KMS-11 (cell line): ENCODE results near the gene MYO15B.

Source experiments
- H2AFZ ChIP-seq: fragments of 200-600 bp; sonication (generic); 2 replicates; pipeline ENCODE4 v1.6.1; 2016; ENCODE audit warnings: antibody characterized with exemption, mixed run types, low read depth
- H3K27ac ChIP-seq: fragments of 200-600 bp; sonication (generic); 2 replicates; pipeline ENCODE4 v1.6.1; 2016; ENCODE audit warnings: mild to moderate bottlenecking, mixed run types
- H3K27me3 ChIP-seq: fragments of 200-600 bp; sonication (generic); 2 replicates; pipeline ENCODE4 v1.6.1; 2017; ENCODE audit warnings: mild to moderate bottlenecking, low read depth, mixed run types, moderate library complexity; ENCODE audit not compliant: insufficient read depth
- H3K36me3 ChIP-seq: fragments of 200-600 bp; sonication (generic); 2 replicates; pipeline ENCODE4 v1.6.1; 2017; ENCODE audit warnings: mild to moderate bottlenecking, mixed run types; ENCODE audit not compliant: insufficient read depth
- H3K4me1 ChIP-seq: fragments of 200-600 bp; sonication (generic); 2 replicates; pipeline ENCODE4 v1.6.1; 2016; ENCODE audit warnings: mild to moderate bottlenecking, low read depth, mixed run types; ENCODE audit not compliant: poor library complexity, severe bottlenecking
- H3K4me2 ChIP-seq: fragments of 200-600 bp; sonication (generic); 2 replicates; pipeline ENCODE4 v1.7.0; 2016; ENCODE audit warnings: mild to moderate bottlenecking, mixed run types
- H3K4me3 ChIP-seq: fragments of 200-600 bp; sonication (generic); IDR thresholded peaks from 2 replicates; pipeline ENCODE4 v1.6.1; 2017; ENCODE audit warnings: low read depth, low read length, mixed read lengths; ENCODE audit not compliant: insufficient read depth
- H3K79me2 ChIP-seq: fragments of 200-600 bp; sonication (generic); 2 replicates; pipeline ENCODE4 v1.6.1; 2016; ENCODE audit warnings: low read depth, mixed run types; ENCODE audit not compliant: insufficient read depth
- H3K9ac ChIP-seq: fragments of 200-600 bp; sonication (generic); 2 replicates; pipeline ENCODE4 v1.6.1; 2016; ENCODE audit warnings: mild to moderate bottlenecking, mixed run types
- H4K20me1 ChIP-seq: fragments of 200-600 bp; sonication (generic); 2 replicates; pipeline ENCODE4 v1.6.1; 2016; ENCODE audit warnings: mild to moderate bottlenecking, mixed run types; ENCODE audit not compliant: insufficient read depth
- TF ChIP-seq, protein P1 (sequence below): fragments of 200-600 bp; sonication (generic); conservative IDR thresholded peaks from 2 replicates; pipeline ENCODE4 v1.6.1; 2017; ENCODE audit warnings: low read depth, mild to moderate bottlenecking, antibody characterized with exemption, low read length, moderate library complexity, mixed read lengths

MYO15B gene

GRCh38 chr17:75612906-75613626 lies 25.5 kb downstream of the MYO15B start:
- Histone ChIP-seq H3K27ac (no peak overlapping the region), H3K4me3 (no peak overlapping the region)

GRCh38 chr17:75614006-75614405 lies 26.4 kb downstream of the MYO15B start:
- Histone ChIP-seq H2AFZ (no peak overlapping the region), H3K27ac (no peak overlapping the region), H3K9ac (no peak overlapping the region), H3K4me3 (no peak overlapping the region), H3K79me2 (no peaks in the 10 kb centered on the region), H3K36me3 (no peaks in the 10 kb centered on the region), H4K20me1 (no peaks in the 10 kb centered on the region), H3K4me1 (no peaks in the 10 kb centered on the region), H3K27me3 (peaks cover 94% of the 10 kb centered on the region), H3K4me2 (no peak overlapping the region)
- TF ChIP-seq, protein P1, sequence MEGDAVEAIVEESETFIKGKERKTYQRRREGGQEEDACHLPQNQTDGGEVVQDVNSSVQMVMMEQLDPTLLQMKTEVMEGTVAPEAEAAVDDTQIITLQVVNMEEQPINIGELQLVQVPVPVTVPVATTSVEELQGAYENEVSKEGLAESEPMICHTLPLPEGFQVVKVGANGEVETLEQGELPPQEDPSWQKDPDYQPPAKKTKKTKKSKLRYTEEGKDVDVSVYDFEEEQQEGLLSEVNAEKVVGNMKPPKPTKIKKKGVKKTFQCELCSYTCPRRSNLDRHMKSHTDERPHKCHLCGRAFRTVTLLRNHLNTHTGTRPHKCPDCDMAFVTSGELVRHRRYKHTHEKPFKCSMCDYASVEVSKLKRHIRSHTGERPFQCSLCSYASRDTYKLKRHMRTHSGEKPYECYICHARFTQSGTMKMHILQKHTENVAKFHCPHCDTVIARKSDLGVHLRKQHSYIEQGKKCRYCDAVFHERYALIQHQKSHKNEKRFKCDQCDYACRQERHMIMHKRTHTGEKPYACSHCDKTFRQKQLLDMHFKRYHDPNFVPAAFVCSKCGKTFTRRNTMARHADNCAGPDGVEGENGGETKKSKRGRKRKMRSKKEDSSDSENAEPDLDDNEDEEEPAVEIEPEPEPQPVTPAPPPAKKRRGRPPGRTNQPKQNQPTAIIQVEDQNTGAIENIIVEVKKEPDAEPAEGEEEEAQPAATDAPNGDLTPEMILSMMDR, result no peak; the same call in 1 of the 2 replicates

More at GRCh38 chr17:75612906-75613626, 25.5 kb downstream of the MYO15B start:
- H3K4me2 ChIP-seq, result no peak overlapping the region
- H3K27me3 ChIP-seq, result peaks cover 93% of the 10 kb centered on the region
- H3K79me2 ChIP-seq, result no peaks in the 10 kb centered on the region
- H2AFZ ChIP-seq, result no peak overlapping the region
- H3K9ac ChIP-seq, result no peak overlapping the region
- H4K20me1 ChIP-seq, result no peaks in the 10 kb centered on the region
- TF ChIP-seq, protein P1, result no peak
- no peaks in the 10 kb centered on the region for H3K36me3 ChIP-seq
- no peaks in the 10 kb centered on the region for H3K4me1 ChIP-seq

DNA sequence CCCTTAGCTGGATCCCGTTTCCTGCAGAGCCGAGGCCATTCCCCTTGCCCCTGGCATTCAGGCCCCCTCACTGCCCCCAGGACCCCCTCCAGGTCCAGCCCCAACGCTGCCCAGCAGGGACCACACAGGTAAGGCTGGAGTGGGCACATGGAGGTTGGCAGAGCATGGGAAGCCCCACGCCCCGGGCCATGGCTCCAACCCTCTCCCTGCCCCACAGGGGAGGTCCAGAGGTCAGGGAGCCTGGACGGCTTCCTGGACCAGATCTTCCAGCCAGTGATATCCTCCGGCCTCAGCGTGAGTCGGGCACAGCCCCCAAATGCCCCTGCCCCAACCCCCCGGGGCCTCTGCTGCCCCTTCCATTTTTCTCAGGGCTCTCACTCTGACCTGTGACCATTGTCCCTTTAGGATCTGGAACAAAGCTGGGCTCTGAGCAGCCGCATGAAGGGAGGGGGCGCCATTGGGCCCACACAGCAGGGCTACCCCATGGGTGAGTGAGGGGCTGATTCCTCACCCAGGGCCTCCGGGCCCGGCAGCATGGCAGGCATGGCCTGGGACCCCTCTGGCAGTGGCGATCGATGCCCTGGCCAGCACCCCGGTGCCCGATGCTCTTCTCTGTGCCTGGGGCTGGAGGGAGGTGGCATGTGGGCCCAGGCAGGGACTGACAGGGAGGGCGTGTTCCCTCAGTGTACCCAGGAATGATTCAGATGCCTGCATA lies 27.1 kb downstream of the MYO15B start:
- H3K27ac ChIP-seq, result no peak overlapping the region
- H3K27me3 ChIP-seq, result peaks cover 99% of the 10 kb centered on the region
- H3K9ac ChIP-seq, result no peak overlapping the region
- no peak overlapping the region for H3K4me3 ChIP-seq
- no peaks in the 10 kb centered on the region for H4K20me1 ChIP-seq
- no peak overlapping the region for H2AFZ ChIP-seq
- TF ChIP-seq, protein P1, result no peak; the same call in 1 of the 2 replicates
- H3K4me1 ChIP-seq, result no peaks in the 10 kb centered on the region
- H3K36me3 ChIP-seq, result no peaks in the 10 kb centered on the region
- H3K79me2 ChIP-seq, result no peaks in the 10 kb centered on the region
- H3K4me2 ChIP-seq, result no peak overlapping the region

DNA sequence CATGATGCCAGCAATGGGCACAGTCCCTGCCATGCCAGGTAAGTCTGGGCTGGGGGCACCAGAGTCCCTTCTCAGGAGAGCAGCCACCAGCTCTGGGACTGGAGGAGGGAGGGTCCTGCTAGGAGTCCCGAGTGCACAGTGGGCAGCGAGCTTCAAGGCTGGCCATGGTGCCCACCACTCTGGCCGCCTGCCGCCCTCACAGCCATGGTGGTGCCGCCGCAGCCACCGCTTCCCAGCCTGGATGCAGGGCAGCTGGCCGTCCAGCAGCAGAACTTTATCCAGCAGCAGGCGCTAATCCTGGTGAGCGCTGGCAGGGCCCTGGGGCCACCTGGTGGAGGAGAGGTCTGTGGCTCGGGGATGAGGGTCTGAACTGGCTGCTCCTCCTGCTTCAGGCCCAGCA lies 27.7 kb downstream of the MYO15B start:
- H3K4me1 ChIP-seq, result no peaks in the 10 kb centered on the region

More for the DNA sequence above, 27.7 kb downstream of the MYO15B start:
- TF ChIP-seq, protein P1, result no peak
- Histone ChIP-seq H2AFZ (no peak overlapping the region), H3K79me2 (no peaks in the 10 kb centered on the region), H3K4me3 (no peak overlapping the region), H3K4me2 (no peak overlapping the region), H4K20me1 (no peaks in the 10 kb centered on the region), H3K9ac (no peak overlapping the region), H3K36me3 (no peaks in the 10 kb centered on the region), H3K27me3 (peaks cover 99% of the 10 kb centered on the region), H3K27ac (no peak overlapping the region)
